ENCODE results near the gene TACO1. TPM values are rescaled to one million over a fixed set of nuclear protein-coding genes. Genes with fewer than 3 reads are reported as not detected.
A peak's percentile ranks its signal among the peaks of the same experiment; 100 is the strongest.

TACO1 gene
- total RNA-seq, 1 donor from 2014 or later = 19.5 TPM

- no peak for FAIRE-seq
- Histone ChIP-seq H3K27ac (ENCODE audit: low read depth, low read length) (no peak overlapping the region), H3K9me3 (ENCODE audit: insufficient read depth, low read depth, low read length) (no peaks in the 10 kb centered on the region), H3K36me3 (ENCODE audit: insufficient read depth, low read length) (no peaks in the 10 kb centered on the region), H2AFZ (ENCODE audit: low read depth, low read length) (no peak overlapping the region), H4K20me1 (ENCODE audit: insufficient read depth, low read length) (peaks cover 86% of the 10 kb centered on the region), H3K4me1 (ENCODE audit: insufficient read depth, low read length) (no peaks in the 10 kb centered on the region), H3K27me3 (ENCODE audit: insufficient read depth, low read length) (no peaks in the 10 kb centered on the region), H3K4me3 (ENCODE audit: insufficient read depth, low read depth, low read length) (no peak overlapping the region), H3K4me2 (ENCODE audit: low read length) (no peak overlapping the region), H3K9ac (ENCODE audit: low read length) (no peak overlapping the region), H3K79me2 (ENCODE audit: insufficient read depth, low read length) (peaks cover 78% of the 10 kb centered on the region)
- H3K4me3 Mint-ChIP-seq (ENCODE audit: unreplicated experiment) = no peak overlapping the region
- no peaks in the 10 kb centered on the region for H3K27me3 Mint-ChIP-seq (ENCODE audit: low read depth, unreplicated experiment)
- H3K4me1 Mint-ChIP-seq (ENCODE audit: low read depth, unreplicated experiment) = peaks cover 12% of the 10 kb centered on the region
- H3K36me3 Mint-ChIP-seq (ENCODE audit: low read depth, unreplicated experiment) = no peaks in the 10 kb centered on the region
- DNase-seq (ENCODE audit: low read depth) = no peak
- TF ChIP-seq EZH2 (IDR thresholded peaks at IDR 0.05; ENCODE audit: insufficient read depth, low read length) = no peak
- TF ChIP-seq CTCF (IDR thresholded peaks at IDR 0.05; ENCODE audit: insufficient read depth, low read depth, low read length) = no peak
- H3K27ac Mint-ChIP-seq (ENCODE audit: unreplicated experiment) = no peak overlapping the region
- H3K9me3 Mint-ChIP-seq (ENCODE audit: unreplicated experiment) = no peaks in the 10 kb centered on the region
Measured at GRCh38 chr17:63567229-63567628, 33.5 kb upstream of the TACO1 start.

GRCh38 chr17:63568563-63568962 is 32.1 kb upstream of the TACO1 start:
- no peaks in the 10 kb centered on the region for H3K27me3 Mint-ChIP-seq (ENCODE audit: low read depth, unreplicated experiment)
- no peak overlapping the region for H3K27ac Mint-ChIP-seq (ENCODE audit: unreplicated experiment)
- no peaks in the 10 kb centered on the region for H3K27me3 ChIP-seq (ENCODE audit: insufficient read depth, low read length)
- H3K9me3 ChIP-seq (ENCODE audit: insufficient read depth, low read depth, low read length) = no peaks in the 10 kb centered on the region
- TF ChIP-seq EZH2 (IDR thresholded peaks at IDR 0.05; ENCODE audit: insufficient read depth, low read length) (no peak), CTCF (IDR thresholded peaks at IDR 0.05; ENCODE audit: insufficient read depth, low read depth, low read length) (no peak)
- no peaks in the 10 kb centered on the region for H3K9me3 Mint-ChIP-seq (ENCODE audit: unreplicated experiment)
- H3K9ac ChIP-seq (ENCODE audit: low read length) = no peak overlapping the region
- peaks cover 15% of the 10 kb centered on the region for H3K4me1 Mint-ChIP-seq (ENCODE audit: low read depth, unreplicated experiment)
- H3K36me3 ChIP-seq (ENCODE audit: insufficient read depth, low read length) = no peaks in the 10 kb centered on the region
- H2AFZ ChIP-seq (ENCODE audit: low read depth, low read length) = no peak overlapping the region
- H4K20me1 ChIP-seq (ENCODE audit: insufficient read depth, low read length) = peaks cover 89% of the 10 kb centered on the region
- H3K79me2 ChIP-seq (ENCODE audit: insufficient read depth, low read length) = peaks cover 80% of the 10 kb centered on the region
- no peak overlapping the region for H3K4me3 ChIP-seq (ENCODE audit: insufficient read depth, low read depth, low read length)
- no peaks in the 10 kb centered on the region for H3K4me1 ChIP-seq (ENCODE audit: insufficient read depth, low read length)
- H3K4me3 Mint-ChIP-seq (ENCODE audit: unreplicated experiment) = peak overlapping the region; percentile 7
- no peak for FAIRE-seq
- no peak overlapping the region for H3K27ac ChIP-seq (ENCODE audit: low read depth, low read length)
- H3K4me2 ChIP-seq (ENCODE audit: low read length) = no peak overlapping the region
- no peaks in the 10 kb centered on the region for H3K36me3 Mint-ChIP-seq (ENCODE audit: low read depth, unreplicated experiment)
- DNase-seq (ENCODE audit: low read depth) = no peak

DNA sequence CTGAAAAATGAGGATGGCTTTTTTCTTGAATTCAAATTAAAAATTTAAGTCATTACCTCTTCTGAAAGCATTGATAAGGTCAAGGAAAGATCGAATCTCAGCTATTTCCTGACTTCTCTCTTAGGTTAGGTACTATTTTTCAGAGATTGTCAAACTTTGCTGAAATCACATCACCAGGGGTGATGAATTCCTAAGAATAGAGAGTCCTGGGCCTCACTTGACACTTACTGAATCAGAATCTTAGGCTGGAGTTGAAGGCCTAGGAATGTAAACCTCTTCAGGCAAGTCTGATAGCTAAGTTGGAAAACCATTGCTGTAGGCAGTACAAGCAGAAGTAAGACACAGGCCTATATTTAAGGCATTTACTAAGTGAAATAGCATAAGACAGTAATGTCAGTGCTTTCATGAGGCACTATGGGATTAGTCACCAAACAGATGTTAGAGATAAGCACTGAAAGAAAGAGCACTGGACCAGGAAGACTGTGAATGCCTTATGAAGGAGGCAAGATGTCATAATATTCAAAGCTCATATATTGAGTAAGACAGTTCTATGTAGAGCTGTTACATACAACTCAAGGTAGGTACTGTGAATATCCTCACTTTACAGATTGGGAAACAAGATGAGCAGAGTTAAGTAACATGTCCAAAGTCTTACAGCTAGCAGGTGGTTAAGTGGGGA is 28.9 kb upstream of the TACO1 start:
- H3K4me2 ChIP-seq (ENCODE audit: low read length) = no peak overlapping the region
- no peak for TF ChIP-seq CTCF (IDR thresholded peaks at IDR 0.05; ENCODE audit: insufficient read depth, low read depth, low read length)
- TF ChIP-seq EZH2 (IDR thresholded peaks at IDR 0.05; ENCODE audit: insufficient read depth, low read length) = no peak
- H3K9ac ChIP-seq (ENCODE audit: low read length) = no peak overlapping the region
- Mint-ChIP-seq H3K9me3 (ENCODE audit: unreplicated experiment) (no peaks in the 10 kb centered on the region), H3K27ac (ENCODE audit: unreplicated experiment) (no peak overlapping the region), H3K4me3 (ENCODE audit: unreplicated experiment) (no peak overlapping the region), H3K4me1 (ENCODE audit: low read depth, unreplicated experiment) (peaks cover 15% of the 10 kb centered on the region), H3K27me3 (ENCODE audit: low read depth, unreplicated experiment) (no peaks in the 10 kb centered on the region), H3K36me3 (ENCODE audit: low read depth, unreplicated experiment) (no peaks in the 10 kb centered on the region)
- no peaks in the 10 kb centered on the region for H3K27me3 ChIP-seq (ENCODE audit: insufficient read depth, low read length)
- H3K9me3 ChIP-seq (ENCODE audit: insufficient read depth, low read depth, low read length) = no peaks in the 10 kb centered on the region
- no peak overlapping the region for H3K4me3 ChIP-seq (ENCODE audit: insufficient read depth, low read depth, low read length)
- no peak for FAIRE-seq
- H3K27ac ChIP-seq (ENCODE audit: low read depth, low read length) = no peak overlapping the region
- DNase-seq (ENCODE audit: low read depth) = peak; percentile 67
- no peaks in the 10 kb centered on the region for H3K36me3 ChIP-seq (ENCODE audit: insufficient read depth, low read length)
- no peaks in the 10 kb centered on the region for H3K4me1 ChIP-seq (ENCODE audit: insufficient read depth, low read length)
- H2AFZ ChIP-seq (ENCODE audit: low read depth, low read length) = no peak overlapping the region
- peaks cover 77% of the 10 kb centered on the region for H3K79me2 ChIP-seq (ENCODE audit: insufficient read depth, low read length)
- peaks cover 98% of the 10 kb centered on the region for H4K20me1 ChIP-seq (ENCODE audit: insufficient read depth, low read length)

All from astrocyte (in vitro differentiated cells and primary cell).